Ishikawa (cell line): Measurements from ENCODE around the gene ARID5A.

Experiments
- CEBPB ChIP-seq: IDR thresholded peaks from 2 replicates; pipeline ENCODE4 v1.6.1; 2012
- CREB1 ChIP-seq: IDR thresholded peaks from 2 replicates; pipeline ENCODE4 v1.6.1; 2012; ENCODE audit warnings: low read depth
- EGR1 ChIP-seq: IDR thresholded peaks from 2 replicates; pipeline ENCODE4 v1.6.1; 2012
- EP300 ChIP-seq: IDR thresholded peaks from 2 replicates; pipeline ENCODE4 v1.6.1; 2012; ENCODE audit warnings: borderline replicate concordance
- FOXM1 ChIP-seq: IDR thresholded peaks from 2 replicates; pipeline ENCODE4 v1.6.1; 2012; ENCODE audit warnings: low read depth, borderline replicate concordance
- MAX ChIP-seq: IDR thresholded peaks from 2 replicates; pipeline ENCODE4 v1.6.1; 2012
- NFIC ChIP-seq: IDR thresholded peaks from 2 replicates; pipeline ENCODE4 v1.6.1; 2012
- RAD21 ChIP-seq: IDR thresholded peaks from 2 replicates; pipeline ENCODE4 v1.6.1; 2012; ENCODE audit warnings: low read depth
- REST ChIP-seq: IDR thresholded peaks from 2 replicates; pipeline ENCODE4 v1.6.1; 2012; ENCODE audit warnings: low read depth, mild to moderate bottlenecking
- TAF1 ChIP-seq: IDR thresholded peaks from 2 replicates; pipeline ENCODE4 v1.6.1; 2012; ENCODE audit warnings: low read depth, mild to moderate bottlenecking
- TCF12 ChIP-seq: IDR thresholded peaks from 2 replicates; pipeline ENCODE4 v1.6.1; 2012; ENCODE audit warnings: low read depth
- TEAD4 ChIP-seq: IDR thresholded peaks from 2 replicates; pipeline ENCODE4 v1.6.1; 2012
- USF1 ChIP-seq: IDR thresholded peaks from 2 replicates; pipeline ENCODE4 v1.6.1; 2012
- YY1 ChIP-seq: IDR thresholded peaks from 2 replicates; pipeline ENCODE4 v1.6.1; 2012; ENCODE audit warnings: low read depth
- ZBTB7A ChIP-seq: IDR thresholded peaks from 2 replicates; pipeline ENCODE4 v1.6.1; 2012; ENCODE audit warnings: low read depth

ARID5A gene

DNA sequence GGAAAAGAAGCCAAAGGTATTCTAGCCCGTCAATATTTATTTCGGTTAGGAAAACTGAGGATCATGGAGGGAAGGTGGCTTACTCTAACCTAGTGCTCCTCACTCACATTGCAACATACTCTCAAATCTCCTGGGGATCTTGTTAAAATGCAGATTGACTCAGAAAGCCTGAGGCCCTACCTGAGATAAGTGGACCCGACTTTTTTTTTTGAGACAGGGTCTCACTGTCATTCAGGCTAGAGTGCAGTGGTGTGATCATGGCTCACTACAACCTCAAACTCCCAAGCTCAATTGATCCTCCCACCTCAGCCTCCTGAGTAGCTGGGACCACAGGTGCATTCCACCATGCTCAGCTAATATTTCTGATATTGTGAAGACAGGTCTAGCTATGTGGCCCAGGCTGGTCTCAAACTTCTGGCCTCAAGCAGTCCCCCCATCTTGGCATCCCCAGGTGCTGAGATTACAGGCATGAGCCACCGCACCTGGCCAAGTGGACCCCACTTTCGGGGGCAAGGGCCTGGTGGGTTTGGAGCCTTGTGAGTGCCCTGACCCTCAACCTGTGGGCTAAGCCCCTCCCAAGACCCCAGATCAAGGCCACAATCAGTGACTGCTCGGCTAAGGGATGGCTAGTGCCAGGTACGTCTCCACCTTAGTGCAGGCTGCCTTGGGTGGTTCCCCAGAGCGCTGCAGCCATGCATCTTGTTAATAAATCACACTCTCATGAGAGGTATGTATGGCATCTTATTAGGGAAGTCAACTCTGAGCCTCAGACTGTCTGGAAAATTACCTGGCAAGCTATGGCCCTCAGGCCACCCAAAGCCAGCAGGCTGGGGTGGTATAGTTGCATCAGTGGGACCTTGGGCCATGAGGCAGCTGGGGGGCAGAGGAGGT is 30.3 kb upstream of the ARID5A start:
- TF ChIP-seq EGR1, result no peak
- TF ChIP-seq TAF1, result no peak
- peak; percentile 9; the same call in 1 of the 2 replicates for TF ChIP-seq MAX
- TF ChIP-seq NFIC, result peak; percentile 37; the same call in 1 of the 2 replicates
- TF ChIP-seq YY1, result no peak
- TF ChIP-seq ZBTB7A, result no peak
- TF ChIP-seq FOXM1, result no peak
- no peak for TF ChIP-seq USF1
- peak; percentile 69 for TF ChIP-seq TEAD4
- no peak for TF ChIP-seq REST
- TF ChIP-seq CEBPB, result 0 out of 2 replicates have a peak, but pooled peaks have one; percentile 15
- TF ChIP-seq RAD21, result no peak
- TF ChIP-seq CREB1, result no peak
- TF ChIP-seq EP300, result peak; percentile 72; the same call in 1 of the 2 replicates
- TF ChIP-seq TCF12, result peak; percentile 30; the same call in 1 of the 2 replicates

GRCh38 chr2:96506907-96507240 is 29.7 kb upstream of the ARID5A start:
- TF ChIP-seq FOXM1 (no peak), TEAD4 (no peak), CREB1 (no peak)

DNA sequence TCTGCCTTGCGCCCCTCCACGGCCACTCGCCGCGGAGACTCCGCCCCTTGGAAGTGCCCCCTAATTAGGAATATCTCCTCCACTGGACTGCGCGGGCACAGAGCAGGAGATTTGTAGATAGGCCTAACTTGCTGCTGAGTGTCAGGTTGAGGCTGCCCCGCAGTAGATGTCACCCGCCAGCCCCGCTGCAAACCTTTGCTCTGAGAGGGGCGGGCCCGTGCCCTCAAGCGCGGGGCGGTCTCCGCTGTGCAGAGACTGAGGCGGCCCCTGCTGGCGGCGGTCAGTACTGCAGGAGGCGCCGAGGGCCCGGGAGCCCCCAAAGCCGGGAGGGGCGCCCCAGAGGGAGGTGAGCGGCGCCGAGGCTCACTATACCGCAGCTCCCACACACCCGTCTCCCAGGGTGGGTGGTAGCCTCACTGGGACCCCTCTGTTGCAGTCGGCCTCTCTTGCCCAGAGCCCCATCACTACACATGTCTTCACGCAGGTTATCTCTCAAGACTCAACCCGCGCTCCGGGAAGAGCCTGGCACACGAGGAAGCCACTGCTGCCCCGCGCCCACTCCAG is 28.5 kb upstream of the ARID5A start:
- TF ChIP-seq REST (no peak), RAD21 (peak; percentile 86), ZBTB7A (0 out of 2 replicates have a peak, but pooled peaks have one; percentile 65)

GRCh38 chr2:96508521-96509113 is 27.9 kb upstream of the ARID5A start:
- no peak for TF ChIP-seq NFIC

GRCh38 chr2:96509114-96509846 is 27.3 kb upstream of the ARID5A start:
- TF ChIP-seq CREB1, result no peak
- TF ChIP-seq RAD21, result peak; percentile 99
- TF ChIP-seq MAX, result peak; percentile 91
- TF ChIP-seq USF1, result no peak
- 0 out of 2 replicates have a peak, but pooled peaks have one; percentile 9 for TF ChIP-seq NFIC
- TF ChIP-seq YY1, result no peak
- TF ChIP-seq ZBTB7A, result no peak
- TF ChIP-seq TCF12, result no peak
- no peak for TF ChIP-seq EP300
- TF ChIP-seq REST, result no peak
- no peak for TF ChIP-seq TAF1
